H1 (cell line): ENCODE results near the gene PPP1R18. TPM values are rescaled to one million over a fixed set of nuclear protein-coding genes. Genes with fewer than 3 reads are reported as not detected.

ENCODE experiments used
- BACH1 ChIP-seq: IDR thresholded peaks from 2 replicates; pipeline ENCODE4 v1.6.1; 2012; ENCODE audit warnings: low read length, improper control_type of control experiment
- CEBPB ChIP-seq: IDR thresholded peaks from 2 replicates; pipeline ENCODE4 v1.6.1; 2012; ENCODE audit warnings: low read depth, low read length
- GABPA ChIP-seq: IDR thresholded peaks from 2 replicates; pipeline ENCODE4 v1.6.1; 2011; ENCODE audit warnings: mild to moderate bottlenecking, low read length, moderate library complexity, borderline replicate concordance; ENCODE audit not compliant: insufficient read depth
- POLR2AphosphoS5 ChIP-seq: IDR thresholded peaks from 2 replicates; pipeline ENCODE4 v1.6.1; 2011; ENCODE audit warnings: low read depth, low read length
- RNF2 ChIP-seq: fragments of 200-900, 300-1000 bp; sonication (generic); IDR thresholded peaks from 2 replicates; pipeline ENCODE4 v1.7.1; 2016; ENCODE audit warnings: borderline replicate concordance, low read depth, mild to moderate bottlenecking, antibody characterized with exemption, low read length; ENCODE audit not compliant: poor library complexity, severe bottlenecking; ENCODE audit errors: missing control alignments
- SIX5 ChIP-seq: IDR thresholded peaks from 2 replicates; pipeline ENCODE4 v1.6.1; 2011; ENCODE audit warnings: mild to moderate bottlenecking, low read depth, low read length
- polyA plus RNA-seq, 7 experiments: library from polyadenylated mRNA; depleted of rRNA in 3 of 7; stranded (reverse) in 5 of 7; unstranded in 2 of 7; fragments of >200 nt in 5 of 7; fragments of 200-250 nt in 2 of 7; gene quantifications; 1 replicate in 5 of 7; 2 replicates in 1 of 7; 4 replicates in 1 of 7; pipeline versions ENCODE4 v1.2.1 to v1.2.3, GENCODE V29; 2011 to 2013; ENCODE audit warnings: missing spikeins in 2 of 7, mixed read lengths in 2 of 7
- total RNA-seq: library from RNA; stranded (reverse); fragmentation: NEBNext Ultra II Directional; extraction: Animal tissue kit (Norgen Biotek cat#: 25700); gene quantifications from 2 replicates; pipeline ENCODE4 v1.2.1, GENCODE V29; 2021

Gene PPP1R18
- total and polyA plus RNA-seq, 2 of the 8 experiments (the other 6 are each of a cell fraction or from before 2014, with no cell fraction given) = 25.1 to 29.1 TPM

- TF ChIP-seq CEBPB (no peak), GABPA (no peak), SIX5 (no peak), BACH1 (no peak), POLR2AphosphoS5 (no peak), RNF2 (no peak)
These were observed 9.7 kb downstream of the PPP1R18 start (continued) for GRCh38 chr6:30676660-30677285.
